H1 (cell line): ENCODE measurements around the gene GABRG3.

ENCODE experiments used
- BCL11A ChIP-seq, 2 experiments: IDR thresholded peaks; one replicate each; pipeline ENCODE4 v1.6.1; 2011; ENCODE audit warnings: low read depth in 2 of 2, low read length in 2 of 2, mild to moderate bottlenecking in 2 of 2
- EP300 ChIP-seq, 2 experiments: IDR thresholded peaks; 1 replicate in 1 of 2; 2 replicates in 1 of 2; pipeline ENCODE4 v1.6.1; 2011 to 2012; ENCODE audit warnings: low read depth in 2 of 2, low read length in 2 of 2, mild to moderate bottlenecking in 2 of 2, borderline replicate concordance in 1 of 2, inconsistent platforms in 1 of 2, moderate library complexity in 1 of 2

DNA sequence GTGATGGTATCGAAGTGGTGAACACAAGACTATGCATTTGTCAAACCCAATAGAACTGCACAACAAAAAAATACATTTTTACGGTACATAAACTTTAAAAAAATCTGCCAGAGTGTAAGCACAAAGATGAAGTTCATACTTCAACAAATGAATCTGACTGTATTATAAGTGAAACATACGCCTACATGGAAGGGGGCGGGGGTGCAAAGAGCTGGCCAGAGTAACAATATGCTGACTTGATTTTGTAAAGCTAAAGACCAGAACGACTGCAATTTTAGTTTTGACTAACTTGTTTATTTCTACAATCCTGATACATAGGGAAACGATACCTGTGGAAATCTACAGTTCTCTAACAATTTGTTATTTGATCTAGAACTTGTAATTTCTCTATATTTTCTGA is 426.0 kb downstream of the GABRG3 start:
- no peak for TF ChIP-seq EP300 (IDR thresholded peaks at IDR 0.05; ENCODE audit: borderline replicate concordance in 1 of 2, low read depth in 2 of 2, low read length in 2 of 2)
- TF ChIP-seq BCL11A (IDR thresholded peaks at IDR 0.05; ENCODE audit: low read depth in 2 of 2, low read length in 2 of 2) = no peak
